Vagina (tissue), 2 donors: Measurements from ENCODE around the gene BCL7B.

ENCODE experiments used
- POLR2A ChIP-seq, 2 donors: fragments of 450-650 bp; IDR thresholded peaks; one replicate each; pipeline ENCODE4 v1.6.1; 2017; ENCODE audit warnings: antibody characterized with exemption in 2 of 2, mild to moderate bottlenecking in 2 of 2, moderate library complexity in 2 of 2
- POLR2AphosphoS5 ChIP-seq, 2 donors: sonication (generic); formaldehyde crosslinking; IDR thresholded peaks; one replicate each; pipeline ENCODE4 v1.9.0; 2017; ENCODE audit warnings: antibody characterized with exemption in 2 of 2, mild to moderate bottlenecking in 2 of 2, low read depth in 1 of 2; ENCODE audit not compliant: insufficient read depth in 1 of 2
- TF ChIP-seq, protein P1 (sequence below), 3 experiments: fragments of 450-650 bp in 2 of 3; fragments of 200-600 bp in 1 of 3; sonication (generic) in 1 of 3; IDR thresholded peaks; one replicate each; pipeline ENCODE4 v1.5.1; 2017 to 2019; ENCODE audit warnings: antibody characterized with exemption in 3 of 3, mild to moderate bottlenecking in 2 of 3, moderate library complexity in 2 of 3

DNA sequence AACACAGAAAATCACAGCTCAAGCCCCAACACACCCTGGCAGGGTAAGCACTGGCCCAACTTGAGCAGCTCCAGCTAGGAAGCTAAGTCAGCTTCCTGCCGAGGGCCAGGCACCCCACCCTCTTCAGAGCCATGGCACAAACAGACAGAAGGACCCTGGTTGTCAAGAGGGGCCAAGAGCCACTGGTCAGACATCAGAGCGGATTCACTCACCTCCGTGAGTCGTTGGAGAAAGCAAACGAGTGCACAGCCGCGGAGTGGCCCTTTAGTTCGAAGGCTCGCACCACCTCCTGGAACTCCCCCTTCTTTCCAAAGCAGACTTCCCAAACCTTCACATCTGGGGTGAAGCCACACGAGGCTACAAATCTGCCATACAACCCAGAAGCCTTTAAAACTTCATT, 13.5 kb upstream of the BCL7B start:
- TF ChIP-seq, protein P1, sequence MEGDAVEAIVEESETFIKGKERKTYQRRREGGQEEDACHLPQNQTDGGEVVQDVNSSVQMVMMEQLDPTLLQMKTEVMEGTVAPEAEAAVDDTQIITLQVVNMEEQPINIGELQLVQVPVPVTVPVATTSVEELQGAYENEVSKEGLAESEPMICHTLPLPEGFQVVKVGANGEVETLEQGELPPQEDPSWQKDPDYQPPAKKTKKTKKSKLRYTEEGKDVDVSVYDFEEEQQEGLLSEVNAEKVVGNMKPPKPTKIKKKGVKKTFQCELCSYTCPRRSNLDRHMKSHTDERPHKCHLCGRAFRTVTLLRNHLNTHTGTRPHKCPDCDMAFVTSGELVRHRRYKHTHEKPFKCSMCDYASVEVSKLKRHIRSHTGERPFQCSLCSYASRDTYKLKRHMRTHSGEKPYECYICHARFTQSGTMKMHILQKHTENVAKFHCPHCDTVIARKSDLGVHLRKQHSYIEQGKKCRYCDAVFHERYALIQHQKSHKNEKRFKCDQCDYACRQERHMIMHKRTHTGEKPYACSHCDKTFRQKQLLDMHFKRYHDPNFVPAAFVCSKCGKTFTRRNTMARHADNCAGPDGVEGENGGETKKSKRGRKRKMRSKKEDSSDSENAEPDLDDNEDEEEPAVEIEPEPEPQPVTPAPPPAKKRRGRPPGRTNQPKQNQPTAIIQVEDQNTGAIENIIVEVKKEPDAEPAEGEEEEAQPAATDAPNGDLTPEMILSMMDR (IDR thresholded peaks at IDR 0.05), result no peak
- TF ChIP-seq POLR2A (IDR thresholded peaks at IDR 0.05) (no peak), POLR2AphosphoS5 (IDR thresholded peaks at IDR 0.05; ENCODE audit: insufficient read depth in 1 of 2, low read depth in 1 of 2) (no peak)
